IPS-11a (cell line): ENCODE measurements around the gene KIF3C.
"Not testable (repeated sequence)": the region's sequence is repeated elsewhere in the genome, so short reads cannot be mapped to it uniquely, and the experiment has no call there.

ENCODE experiments used
- H3K4me3 ChIP-seq: one replicate; pipeline ENCODE4 v1.5.1; 2013; ENCODE audit warnings: low read depth, low read length, control low read depth

The KIF3C gene

GRCh38 chr2:26000561-26001082 lies 18.3 kb upstream of the KIF3C start:
- no peak overlapping the region for H3K4me3 ChIP-seq

DNA sequence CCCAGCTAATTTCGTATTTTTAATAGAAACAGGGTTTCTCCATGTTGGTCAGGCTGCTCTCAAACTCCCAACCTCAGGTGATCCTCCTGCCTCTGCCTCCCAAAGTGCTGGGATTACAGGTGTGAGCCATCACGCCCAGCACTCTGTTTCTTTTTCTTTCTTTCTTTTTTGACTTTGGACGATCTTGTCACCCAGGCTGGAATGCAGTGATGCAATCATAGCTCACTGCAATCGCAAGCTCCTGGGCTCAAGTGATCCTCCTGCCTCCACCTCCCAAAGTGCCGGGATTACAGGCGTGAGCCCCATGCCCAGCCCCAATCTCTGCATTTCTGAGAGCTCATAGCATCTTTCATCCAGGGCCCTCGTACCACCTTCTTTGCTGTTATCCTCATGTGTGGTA lies 17.1 kb upstream of the KIF3C start:
- H3K4me3 ChIP-seq: not testable (repeated sequence)

DNA sequence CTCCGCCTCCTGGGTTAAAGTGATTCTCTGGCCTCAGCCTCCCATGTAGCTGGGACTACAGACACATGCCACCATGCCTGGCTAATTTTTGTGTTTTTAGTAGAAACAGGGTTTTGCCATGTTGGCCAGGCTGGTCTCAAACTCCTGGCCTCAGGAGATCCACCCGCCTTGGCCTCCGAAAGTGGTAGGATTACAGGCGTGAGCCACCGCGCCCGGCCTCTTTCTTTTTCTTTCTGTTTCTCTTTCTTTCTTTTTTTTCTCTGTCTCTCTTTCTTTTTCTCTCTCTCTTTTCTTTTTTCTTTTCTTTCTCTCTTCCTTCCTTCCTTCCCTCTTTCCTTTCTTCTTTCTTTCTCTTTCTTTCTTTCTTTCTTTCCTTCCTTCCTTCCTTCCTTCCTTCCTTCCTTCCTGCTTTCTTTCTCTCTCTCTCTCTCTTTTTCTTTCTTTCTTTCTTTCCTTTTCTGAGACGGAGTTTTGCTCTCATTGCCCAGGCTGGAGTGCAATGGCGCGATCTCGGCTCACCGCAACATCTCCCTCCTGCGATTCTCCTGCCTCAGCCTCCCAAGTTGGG lies 16.6 kb upstream of the KIF3C start:
- H3K4me3 ChIP-seq: not testable (repeated sequence)

GRCh38 chr2:25996844-25997243 lies 14.5 kb upstream of the KIF3C start:
- H3K4me3 ChIP-seq: no peak overlapping the region

DNA sequence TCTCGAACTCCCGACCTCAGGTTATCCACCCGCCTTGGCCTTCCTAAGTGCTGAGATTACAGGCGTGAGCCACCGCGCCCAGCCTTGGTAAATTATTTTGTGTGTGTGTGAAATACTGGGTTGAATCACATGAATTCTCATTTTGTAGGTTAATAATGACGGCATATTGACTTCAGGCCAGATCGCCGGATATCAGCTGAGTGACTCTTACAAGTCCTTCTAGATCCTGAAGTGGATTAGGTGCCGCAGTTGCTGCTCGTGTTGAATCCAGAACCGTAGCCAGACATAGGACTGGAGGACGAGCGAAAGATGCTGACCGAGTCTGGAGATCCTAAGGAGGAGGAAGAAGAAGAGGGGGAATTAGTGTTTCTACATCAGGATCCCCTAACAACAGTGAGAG lies 12.2 kb upstream of the KIF3C start:
- H3K4me3 ChIP-seq: no peak overlapping the region

- no peak overlapping the region for H3K4me3 ChIP-seq
Measured at GRCh38 chr2:25993049-25993448, 10.8 kb upstream of the KIF3C start.

DNA sequence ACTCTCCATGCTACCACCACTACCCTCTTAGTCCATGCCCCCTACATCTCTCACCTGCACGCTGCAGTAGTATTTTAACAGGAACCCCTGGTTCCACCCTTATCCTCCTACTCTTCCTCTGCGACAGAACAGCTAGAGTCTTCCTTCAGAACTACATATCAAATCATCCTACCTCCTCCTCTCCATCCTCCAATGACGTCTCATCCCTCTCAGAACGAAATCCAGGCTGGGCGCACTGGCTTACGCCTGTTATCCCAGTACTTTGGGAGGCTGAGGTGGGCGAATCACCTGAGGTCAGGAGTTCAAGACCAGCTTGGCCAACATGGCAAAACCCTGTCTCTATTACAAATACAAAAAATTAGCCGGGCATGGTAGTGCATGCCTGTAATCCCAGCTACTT lies 10.3 kb upstream of the KIF3C start:
- H3K4me3 ChIP-seq: no peak overlapping the region

DNA sequence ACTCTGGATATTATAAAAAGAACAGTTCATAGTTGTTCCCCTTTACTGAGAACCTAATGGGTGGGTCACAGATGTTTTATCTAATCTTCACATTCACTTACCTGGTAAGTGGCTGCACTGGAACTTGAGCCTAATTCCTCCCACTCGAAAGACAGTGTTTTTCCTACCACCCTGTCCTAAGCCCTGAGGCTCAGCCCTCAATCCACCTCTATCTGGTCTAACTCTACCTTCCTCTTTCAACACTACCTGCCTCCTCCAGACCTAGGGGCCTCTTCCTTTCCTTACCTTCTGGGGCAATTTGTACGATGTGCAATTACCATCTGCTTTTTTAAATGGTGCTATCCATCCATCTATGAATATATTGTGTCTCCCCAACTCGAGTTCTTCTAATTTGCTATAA lies 9.7 kb upstream of the KIF3C start:
- no peak overlapping the region for H3K4me3 ChIP-seq

GRCh38 chr2:25989154-25989553 lies 6.9 kb upstream of the KIF3C start:
- no peak overlapping the region for H3K4me3 ChIP-seq

DNA sequence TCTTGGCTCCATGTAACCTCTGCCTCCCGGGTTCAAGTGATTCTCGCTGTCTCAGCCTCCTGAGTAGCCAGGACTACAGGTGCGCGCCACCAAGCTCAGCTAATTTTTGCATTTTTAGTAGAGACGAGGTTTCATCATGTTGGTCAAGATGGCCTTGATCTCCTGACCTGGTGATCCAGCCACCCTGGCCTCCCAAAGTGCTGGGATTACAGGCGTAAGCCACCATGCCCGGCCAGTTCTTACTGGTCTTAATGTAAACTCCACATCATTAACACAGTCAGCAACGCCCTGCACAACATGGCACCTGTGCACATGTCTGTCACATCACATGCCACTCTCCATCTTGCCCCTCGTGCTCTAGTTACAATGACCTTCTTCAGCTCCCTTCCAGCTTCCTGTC lies 5.8 kb upstream of the KIF3C start:
- H3K4me3 ChIP-seq: no peak overlapping the region

GRCh38 chr2:25983735-25984134 lies 1.4 kb upstream of the KIF3C start:
- H3K4me3 ChIP-seq: no peak overlapping the region

DNA sequence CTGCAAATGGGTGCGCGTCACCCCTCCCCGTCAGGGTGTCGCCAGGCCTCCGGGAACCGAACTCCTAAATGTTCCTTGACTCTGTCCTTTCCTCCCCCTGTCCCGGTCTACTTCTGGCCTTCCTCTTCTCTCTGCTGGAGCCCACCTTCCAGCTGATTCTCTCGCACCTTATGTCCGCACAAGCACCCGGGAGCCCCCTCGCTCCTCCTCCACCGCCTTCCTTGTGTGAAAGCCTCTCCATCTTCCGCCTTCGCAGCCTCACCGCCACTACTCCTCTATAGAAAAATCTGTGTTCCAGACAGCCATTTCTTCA lies 627 bp upstream of the KIF3C start:
- H3K4me3 ChIP-seq: peak overlapping the region; percentile 38

- peak overlapping the region; percentile 76 for H3K4me3 ChIP-seq
Measured at GRCh38 chr2:25981596-25982272, 563 bp downstream of the KIF3C start.

GRCh38 chr2:25980951-25981350 lies 1.3 kb downstream of the KIF3C start:
- no peak overlapping the region for H3K4me3 ChIP-seq

DNA sequence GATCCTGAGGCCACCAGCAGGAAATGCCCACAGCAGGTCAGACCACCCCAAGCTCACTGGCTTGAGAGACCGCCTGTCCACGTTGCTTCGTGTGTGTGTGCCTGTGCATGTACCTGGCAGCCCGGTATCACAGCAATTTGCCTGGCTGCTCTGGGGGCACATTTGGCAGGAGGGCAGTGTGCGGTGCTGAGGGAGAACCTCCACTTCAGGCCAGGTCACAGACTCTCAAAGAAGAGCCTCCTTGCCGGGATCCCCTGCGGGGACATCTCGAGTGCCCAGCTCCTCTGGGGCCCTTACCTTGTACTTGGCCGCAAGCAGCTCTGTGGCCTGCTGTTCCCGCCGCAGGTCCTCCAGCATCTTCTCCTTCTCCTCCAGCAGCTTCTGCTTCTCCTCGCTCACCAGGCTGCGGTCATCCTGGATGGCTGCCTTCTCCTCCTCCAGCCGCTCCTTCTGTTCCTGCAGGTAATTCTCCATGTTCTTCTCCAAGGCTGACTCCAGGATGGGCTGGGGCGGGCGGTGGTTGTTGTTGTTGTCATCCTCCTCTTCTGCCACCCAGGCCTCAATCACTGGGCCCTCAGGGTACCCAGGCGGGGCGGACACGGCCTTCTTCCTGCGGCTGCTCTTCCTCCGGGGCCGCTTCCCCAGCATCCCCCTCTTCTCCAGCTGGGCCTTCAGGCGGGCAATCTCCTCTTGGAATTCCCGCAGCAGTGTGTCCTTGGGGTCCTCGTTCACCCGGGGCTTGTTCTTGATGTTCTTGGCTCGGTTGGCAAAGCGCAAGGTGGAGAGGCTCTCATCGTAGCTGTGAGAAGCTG lies 2.0 kb downstream of the KIF3C start:
- no peak overlapping the region for H3K4me3 ChIP-seq

DNA sequence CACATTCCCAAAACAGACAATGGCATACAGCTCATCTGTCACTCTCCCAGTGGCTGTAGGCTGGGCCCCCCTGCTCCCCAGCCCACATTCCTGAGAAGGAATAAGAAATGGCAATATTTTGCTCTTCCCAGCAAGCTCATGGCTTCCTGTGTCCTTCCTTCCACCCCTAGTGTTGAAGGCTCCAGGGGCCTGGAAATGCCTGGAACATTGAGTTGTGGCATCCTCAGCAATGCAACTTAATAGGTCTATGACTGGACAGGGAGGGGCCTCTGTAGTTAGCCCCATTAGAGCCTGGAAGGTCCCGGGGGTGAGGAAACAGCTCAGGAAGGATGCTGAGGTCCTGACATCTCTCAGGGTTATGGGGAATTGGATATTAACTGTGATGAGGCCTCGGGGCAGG lies 3.3 kb downstream of the KIF3C start:
- no peak overlapping the region for H3K4me3 ChIP-seq

- no peak overlapping the region for H3K4me3 ChIP-seq
Measured at GRCh38 chr2:25977768-25978167, 4.5 kb downstream of the KIF3C start.

- no peak overlapping the region for H3K4me3 ChIP-seq
Measured at GRCh38 chr2:25976983-25977741, 5.1 kb downstream of the KIF3C start.

GRCh38 chr2:25972049-25972823 lies 10.1 kb downstream of the KIF3C start:
- H3K4me3 ChIP-seq: no peak overlapping the region

- H3K4me3 ChIP-seq: no peak overlapping the region
Measured at GRCh38 chr2:25971596-25971995, 10.7 kb downstream of the KIF3C start.
